CD4-positive, alpha-beta T cell (primary cell): ENCODE results near the gene AKNA. TPM values are rescaled to one million over a fixed set of nuclear protein-coding genes. Genes with fewer than 3 reads are reported as not detected.

Experiments
- ATAC-seq: fragments of 200-7000 bp; cut with Tn5 transposase; one replicate; pipeline ENCODE4 v1.10.0; 2022; ENCODE audit warnings: mild to moderate bottlenecking; ENCODE audit not compliant: poor library complexity
- CTCF ChIA-PET: fragments of 350-600 bp; sonication (Branson Sonifier 250); formaldehyde crosslinking; loops from one replicate; lab custom pipeline; 2021; ENCODE audit warnings: antibody characterized with exemption, inconsistent platforms; lab: Charles Lee
- POLR2A ChIA-PET: fragments of 350-600 bp; sonication (Branson Sonifier 250); formaldehyde crosslinking; loops from one replicate; lab custom pipeline; 2021; ENCODE audit warnings: antibody characterized with exemption, inconsistent platforms; lab: Charles Lee
- DNase-seq, 14 experiments: peaks; one replicate each; pipeline ENCODE4 v3.0.0-alpha.2; 2013 to 2020; ENCODE audit warnings: mixed read lengths in 2 of 14
- H3K27ac ChIP-seq, 2 donors: one replicate each; pipeline versions ENCODE4 v1.5.1 to v1.7.0; 2013; ENCODE audit warnings: low read length in 2 of 2, low read depth in 1 of 2, mild to moderate bottlenecking in 1 of 2
- H3K27me3 ChIP-seq, 2 experiments: 1 replicate in 1 of 2; 2 replicates in 1 of 2; pipeline versions ENCODE4 v1.6.1 to v1.7.0; 2013; ENCODE audit warnings: low read length in 2 of 2, control low read depth in 1 of 2, mild to moderate bottlenecking in 1 of 2, moderate library complexity in 1 of 2; ENCODE audit not compliant: insufficient read depth in 2 of 2, control insufficient read depth in 1 of 2
- H3K36me3 ChIP-seq: one replicate; pipeline ENCODE4 v1.6.1; 2013; ENCODE audit warnings: low read length, control low read depth; ENCODE audit not compliant: insufficient read depth
- H3K4me1 ChIP-seq: one replicate; pipeline ENCODE4 v1.6.1; 2013; ENCODE audit warnings: low read length, control low read depth; ENCODE audit not compliant: insufficient read depth
- H3K4me3 ChIP-seq: one replicate; pipeline ENCODE4 v1.5.1; 2013; ENCODE audit warnings: mild to moderate bottlenecking, low read length, moderate library complexity
- H3K9me3 ChIP-seq, 2 experiments: 1 replicate in 1 of 2; 2 replicates in 1 of 2; pipeline versions ENCODE4 v1.6.1 to v1.7.0; 2013; ENCODE audit warnings: low read length in 2 of 2, mild to moderate bottlenecking in 2 of 2, control low read depth in 1 of 2, moderate library complexity in 1 of 2; ENCODE audit not compliant: control insufficient read depth in 1 of 2, insufficient read depth in 1 of 2
- H3K27ac Mint-ChIP-seq: one replicate; pipeline ENCODE4 v1.8.0; 2020; ENCODE audit warnings: mixed read lengths
- H3K27me3 Mint-ChIP-seq: one replicate; pipeline ENCODE4 v1.8.0; 2021; ENCODE audit warnings: mixed read lengths
- H3K36me3 Mint-ChIP-seq: one replicate; pipeline ENCODE4 v1.8.0; 2021; ENCODE audit warnings: low read depth, mixed read lengths
- H3K4me1 Mint-ChIP-seq: one replicate; pipeline ENCODE4 v1.8.0; 2021; ENCODE audit warnings: low read depth, mixed read lengths
- H3K4me3 Mint-ChIP-seq: one replicate; pipeline ENCODE4 v1.8.0; 2020; ENCODE audit warnings: mild to moderate bottlenecking, mixed read lengths
- H3K9me3 Mint-ChIP-seq: one replicate; pipeline ENCODE4 v1.8.0; 2020; ENCODE audit warnings: mixed read lengths
- CTCF ChIP-seq: fragments of 200-600 bp; IDR thresholded peaks from one replicate; pipeline ENCODE4 v1.8.0; 2022; ENCODE audit warnings: antibody characterized with exemption, mild to moderate bottlenecking
- intact Hi-C, 2 experiments: fragments of 100-400 bp; cut with DNase I in 1 of 2; cut with micrococcal nuclease in 1 of 2; formaldehyde crosslinking; loops; one replicate each; pipeline versions ENCODE4 v1.15.1 to v1.9.0; 2023 to 2025; cut with DNase I, micrococcal nuclease
- total RNA-seq, 174 experiments: library from RNA in 2 of 174; stranded (reverse) in 2 of 174; gene quantifications; one replicate each; pipeline ENCODE4 v1.2.3 and lab custom pipeline; 2021 to 2026

AKNA gene
- total RNA-seq, 2 experiments from 2014 or later, result 247 to 258 TPM

- H3K27ac Mint-ChIP-seq, result no peak overlapping the region
- Histone ChIP-seq H3K9me3 (peaks cover 0 to 5% of the 10 kb centered on the region in 2 experiments), H3K4me1 (no peaks in the 10 kb centered on the region), H3K27ac (no peak overlapping the region), H3K36me3 (no peaks in the 10 kb centered on the region), H3K4me3 (no peak overlapping the region), H3K27me3 (peaks cover 0 to 2% of the 10 kb centered on the region in 2 experiments)
- intact Hi-C loops, result loop anchor here in 1 of 2 experiments (10.0 kb wide), 1 partner anchor 706 kb away; no protein-coding TSS in a partner anchor
- no peaks in the 10 kb centered on the region for H3K9me3 Mint-ChIP-seq
- no peak for TF ChIP-seq CTCF
- H3K36me3 Mint-ChIP-seq, result no peaks in the 10 kb centered on the region
- peaks cover 4% of the 10 kb centered on the region for H3K27me3 Mint-ChIP-seq
- ChIA-PET CTCF (no interaction called here), POLR2A (no interaction called here)
- ATAC-seq, result no peak
- no peak overlapping the region for H3K4me3 Mint-ChIP-seq
- DNase-seq, result no peak
- no peaks in the 10 kb centered on the region for H3K4me1 Mint-ChIP-seq
Observed at GRCh38 chr9:114318416-114318815, 69.4 kb downstream of the AKNA start.

- Mint-ChIP-seq H3K4me1 (no peaks in the 10 kb centered on the region), H3K27ac (no peak overlapping the region), H3K9me3 (no peaks in the 10 kb centered on the region), H3K27me3 (peaks cover 4% of the 10 kb centered on the region), H3K36me3 (no peaks in the 10 kb centered on the region), H3K4me3 (no peak overlapping the region)
- Histone ChIP-seq H3K36me3 (no peaks in the 10 kb centered on the region), H3K4me1 (no peaks in the 10 kb centered on the region), H3K27ac (no peak overlapping the region), H3K4me3 (no peak overlapping the region), H3K9me3 (peaks cover 0 to 5% of the 10 kb centered on the region in 2 experiments), H3K27me3 (peaks cover 0 to 2% of the 10 kb centered on the region in 2 experiments)
- DNase-seq (no peak), ATAC-seq (no peak)
- intact Hi-C loops, result loop anchor here in 1 of 2 experiments (10.0 kb wide), 1 partner anchor 707 kb away; no protein-coding TSS in a partner anchor
- CTCF ChIA-PET, result no interaction called here
- POLR2A ChIA-PET, result no interaction called here
- no peak for TF ChIP-seq CTCF
Observed at GRCh38 chr9:114317665-114318357, 70.0 kb downstream of the AKNA start.

GRCh38 chr9:114316605-114317230 is 71.1 kb downstream of the AKNA start:
- Histone ChIP-seq H3K4me1 (no peaks in the 10 kb centered on the region), H3K27me3 (peaks cover 0 to 2% of the 10 kb centered on the region in 2 experiments), H3K4me3 (no peak overlapping the region), H3K9me3 (peaks cover 0 to 5% of the 10 kb centered on the region in 2 experiments), H3K27ac (no peak overlapping the region), H3K36me3 (no peaks in the 10 kb centered on the region)
- ChIA-PET POLR2A (no interaction called here), CTCF (no interaction called here)
- peaks cover 4% of the 10 kb centered on the region for H3K27me3 Mint-ChIP-seq
- no peak overlapping the region for H3K4me3 Mint-ChIP-seq
- H3K27ac Mint-ChIP-seq, result no peak overlapping the region
- H3K4me1 Mint-ChIP-seq, result no peaks in the 10 kb centered on the region
- intact Hi-C loops, result loop anchor here in 1 of 2 experiments (10.0 kb wide), 1 partner anchor 708 kb away; no protein-coding TSS in a partner anchor
- ATAC-seq (no peak), DNase-seq (no peak)
- no peaks in the 10 kb centered on the region for H3K36me3 Mint-ChIP-seq
- no peak for TF ChIP-seq CTCF
- H3K9me3 Mint-ChIP-seq, result no peaks in the 10 kb centered on the region
